SK-N-SH (cell line): ENCODE measurements around the gene SLC35F5. TPM values are rescaled to one million over a fixed set of nuclear protein-coding genes. Genes with fewer than 3 reads are reported as not detected.

Experiments
- polyA plus RNA-seq, 3 experiments: library from polyadenylated mRNA; depleted of rRNA; stranded (reverse); fragments of >200 nt; gene quantifications; 2 replicates each; pipeline ENCODE4 v1.2.3, GENCODE V29; 2012
- small RNA-seq, 7 experiments: library from RNA; depleted of rRNA; stranded (forward); fragments of <200 nt; gene quantifications; one replicate each; pipeline ENCODE3, GENCODE V24; 2012

SLC35F5 gene
- polyA plus RNA-seq, 1 of the 3 experiments (the other 2 are of a cell fraction), result 16.8 TPM

Small RNA genes within 50 kb of the gene (small RNA-seq; reads per million reads assigned to genes)
- gene MIR4782 (0 to 1.1 (median 0) reads per million in 7 experiments), gene RNU6-744P (0 reads per million in 7 experiments)

Other genes with a start within 250 kb of the SLC35F5 start
- gene RABL2A, start 129.4 kb downstream of the SLC35F5 start, polyA plus RNA-seq (2012; rRNA removed), result 26.4 and 30.3 TPM in 2 replicates
- 90.8 and 111 TPM in 2 replicates for gene ACTR3, start 133.4 kb upstream of the SLC35F5 start, polyA plus RNA-seq (2012; rRNA removed)